DOHH2 (cell line): ENCODE measurements around the gene ANKRD29.

Experiments
- H3F3A ChIP-seq: fragments of 200-600 bp; sonication (generic), shearing (Covaris generic); 2 replicates; pipeline ENCODE4 v1.6.0; 2016; ENCODE audit warnings: antibody characterized with exemption, mild to moderate bottlenecking; ENCODE audit not compliant: control insufficient read depth, insufficient read depth
- H3K27ac ChIP-seq: fragments of 200-600 bp; sonication (generic); 2 replicates; pipeline ENCODE4 v1.5.1; 2014; ENCODE audit warnings: low read depth, mild to moderate bottlenecking, low read length, moderate library complexity
- H3K27me3 ChIP-seq: fragments of 200-600 bp; sonication (generic); 2 replicates; pipeline ENCODE4 v1.6.1; 2014; ENCODE audit warnings: mild to moderate bottlenecking, low read length, mixed read lengths; ENCODE audit not compliant: control insufficient read depth
- H3K36me3 ChIP-seq: fragments of 200-600 bp; sonication (generic); 2 replicates; pipeline ENCODE4 v1.6.1; 2014; ENCODE audit warnings: mild to moderate bottlenecking, low read length, moderate library complexity, mixed read lengths; ENCODE audit not compliant: control insufficient read depth
- H3K4me1 ChIP-seq: fragments of 200-600 bp; sonication (generic); 2 replicates; pipeline ENCODE4 v1.6.1; 2014; ENCODE audit warnings: mild to moderate bottlenecking, low read length, mixed read lengths; ENCODE audit not compliant: control insufficient read depth
- H3K4me2 ChIP-seq: fragments of 200-600 bp; sonication (generic); 2 replicates; pipeline ENCODE4 v1.6.0; 2014; ENCODE audit warnings: mild to moderate bottlenecking, low read length, moderate library complexity
- H3K4me3 ChIP-seq: fragments of 200-600 bp; sonication (generic); 2 replicates; pipeline ENCODE4 v1.5.1; 2014; ENCODE audit warnings: mild to moderate bottlenecking, low read length, mixed read lengths
- H3K79me2 ChIP-seq: fragments of 200-600 bp; sonication (generic); 2 replicates; pipeline ENCODE4 v1.6.1; 2014; ENCODE audit warnings: mild to moderate bottlenecking, low read length, mixed read lengths; ENCODE audit not compliant: control insufficient read depth
- H3K9me2 ChIP-seq: fragments of 200-600 bp; sonication (generic); replicated peaks from 2 replicates; pipeline ENCODE4 v1.6.1; 2014; ENCODE audit warnings: mild to moderate bottlenecking, low read length, mixed read lengths; ENCODE audit not compliant: control insufficient read depth
- H3K9me3 ChIP-seq: fragments of 200-600 bp; sonication (generic); 2 replicates; pipeline ENCODE4 v1.6.1; 2014; ENCODE audit warnings: antibody characterized with exemption, low read length, mixed read lengths; ENCODE audit not compliant: control insufficient read depth, insufficient read depth
- H4K20me1 ChIP-seq: fragments of 200-600 bp; sonication (generic); 2 replicates; pipeline ENCODE4 v1.6.0; 2014; ENCODE audit warnings: low read depth, mild to moderate bottlenecking, antibody characterized with exemption, low read length, moderate library complexity; ENCODE audit not compliant: control insufficient read depth, insufficient read depth
- EZH2phosphoT487 ChIP-seq: fragments of 200-600 bp; sonication (generic); IDR thresholded peaks from 2 replicates; pipeline ENCODE4 v1.6.1; 2017; ENCODE audit warnings: borderline replicate concordance, mild to moderate bottlenecking, antibody characterized with exemption, low read length, moderate library complexity, mixed read lengths
- TF ChIP-seq, protein P1 (sequence below): fragments of 200-600 bp; sonication (generic); IDR thresholded peaks from one replicate; pipeline ENCODE4 v1.5.1; 2014; ENCODE audit warnings: antibody characterized with exemption, mild to moderate bottlenecking, low read depth, low read length; ENCODE audit not compliant: poor library complexity, severe bottlenecking

The ANKRD29 gene

DNA sequence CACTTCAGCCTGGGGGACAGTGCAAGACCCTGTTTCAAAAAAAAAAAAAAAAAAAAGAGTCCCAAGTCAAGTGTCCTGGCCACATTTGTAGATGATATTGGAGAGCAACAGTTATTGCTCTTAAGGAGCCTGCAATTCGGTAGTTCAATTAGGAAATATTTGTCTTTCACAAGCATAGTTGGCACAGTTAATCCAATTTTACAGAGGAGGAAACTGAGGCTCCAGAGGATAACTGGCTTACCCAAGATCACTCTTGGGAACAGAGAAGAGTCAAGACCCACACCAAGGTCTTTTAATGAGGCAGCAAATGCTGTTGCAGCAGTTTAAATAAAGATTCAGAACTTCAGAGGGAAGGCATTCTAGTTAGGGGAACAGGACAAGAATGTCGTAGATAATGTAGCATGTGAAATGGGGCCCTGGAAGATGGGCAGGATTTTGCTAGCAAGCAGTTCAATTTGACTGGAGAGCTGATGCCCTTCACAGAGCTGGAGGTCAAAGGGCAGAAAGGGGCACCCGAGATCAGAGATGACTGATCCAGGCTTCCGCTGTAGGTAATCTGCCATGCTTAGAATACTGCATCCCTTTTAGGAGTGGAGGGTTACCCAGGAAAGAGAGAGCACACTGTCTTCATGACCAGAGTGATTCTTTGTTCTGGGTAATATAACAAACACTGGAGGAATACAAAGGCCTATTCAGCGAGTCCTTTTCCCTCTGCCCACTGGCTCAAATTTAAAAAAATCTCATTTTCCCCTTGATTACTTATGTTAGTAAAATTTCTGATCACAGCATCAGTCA is 79.4 kb downstream of the ANKRD29 start:
- 0 out of 2 replicates have a peak, but pooled peaks cover under 1% of the 10 kb centered on the region for H3K27me3 ChIP-seq

DNA sequence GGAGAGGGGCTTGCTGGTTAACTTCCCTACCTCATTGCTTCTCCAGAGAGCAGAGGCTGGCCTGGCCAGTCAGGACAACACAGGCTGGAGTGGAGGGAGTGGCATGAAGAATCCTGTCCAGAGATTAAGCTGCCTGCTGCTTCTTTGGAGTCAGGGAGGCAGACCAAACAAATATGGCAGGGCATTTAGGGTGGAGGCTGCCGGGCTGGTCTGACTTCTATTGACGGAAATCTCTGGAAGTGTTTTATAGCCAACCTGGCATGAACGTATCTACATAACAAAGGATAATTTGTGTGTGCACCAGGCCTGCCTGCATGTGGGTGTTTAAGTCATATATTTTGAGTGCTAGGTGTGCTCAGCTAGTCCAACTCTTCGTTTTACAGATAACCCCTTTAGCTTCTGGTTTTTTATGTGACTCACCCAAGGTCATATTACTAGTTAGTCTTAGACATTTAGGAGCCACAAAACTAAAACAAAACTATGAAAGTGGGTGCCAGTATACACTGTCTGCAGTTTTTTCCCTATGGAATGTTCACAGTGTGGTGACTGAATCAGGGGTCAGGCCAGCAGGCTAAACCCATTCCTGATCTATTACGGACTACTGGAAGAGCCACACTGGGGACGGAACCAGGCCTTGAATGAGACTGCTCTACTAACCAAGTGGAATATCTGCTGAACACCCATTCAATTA is 81.9 kb downstream of the ANKRD29 start:
- H3K4me3 ChIP-seq: no peak overlapping the region
- no peaks in the 10 kb centered on the region; the same call in 1 of the 2 replicates for H4K20me1 ChIP-seq
- no peak overlapping the region for H3K27ac ChIP-seq
- no peaks in the 10 kb centered on the region for H3K9me2 ChIP-seq
- H3K79me2 ChIP-seq: peaks cover 73% of the 10 kb centered on the region
- H3K4me1 ChIP-seq: peaks cover 27% of the 10 kb centered on the region
- H3F3A ChIP-seq: no peaks in the 10 kb centered on the region
- no peak overlapping the region for H3K4me2 ChIP-seq
- no peaks in the 10 kb centered on the region for H3K27me3 ChIP-seq
- no peaks in the 10 kb centered on the region for H3K9me3 ChIP-seq
- TF ChIP-seq EZH2phosphoT487: no peak
- TF ChIP-seq, protein P1, sequence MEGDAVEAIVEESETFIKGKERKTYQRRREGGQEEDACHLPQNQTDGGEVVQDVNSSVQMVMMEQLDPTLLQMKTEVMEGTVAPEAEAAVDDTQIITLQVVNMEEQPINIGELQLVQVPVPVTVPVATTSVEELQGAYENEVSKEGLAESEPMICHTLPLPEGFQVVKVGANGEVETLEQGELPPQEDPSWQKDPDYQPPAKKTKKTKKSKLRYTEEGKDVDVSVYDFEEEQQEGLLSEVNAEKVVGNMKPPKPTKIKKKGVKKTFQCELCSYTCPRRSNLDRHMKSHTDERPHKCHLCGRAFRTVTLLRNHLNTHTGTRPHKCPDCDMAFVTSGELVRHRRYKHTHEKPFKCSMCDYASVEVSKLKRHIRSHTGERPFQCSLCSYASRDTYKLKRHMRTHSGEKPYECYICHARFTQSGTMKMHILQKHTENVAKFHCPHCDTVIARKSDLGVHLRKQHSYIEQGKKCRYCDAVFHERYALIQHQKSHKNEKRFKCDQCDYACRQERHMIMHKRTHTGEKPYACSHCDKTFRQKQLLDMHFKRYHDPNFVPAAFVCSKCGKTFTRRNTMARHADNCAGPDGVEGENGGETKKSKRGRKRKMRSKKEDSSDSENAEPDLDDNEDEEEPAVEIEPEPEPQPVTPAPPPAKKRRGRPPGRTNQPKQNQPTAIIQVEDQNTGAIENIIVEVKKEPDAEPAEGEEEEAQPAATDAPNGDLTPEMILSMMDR: no peak
- peaks cover 18% of the 10 kb centered on the region for H3K36me3 ChIP-seq

More for the DNA sequence above, 79.4 kb downstream of the ANKRD29 start:
- no peaks in the 10 kb centered on the region for H3K9me3 ChIP-seq
- no peaks in the 10 kb centered on the region; the same call in 1 of the 2 replicates for H4K20me1 ChIP-seq
- no peak overlapping the region for H3K4me3 ChIP-seq
- no peak overlapping the region for H3K27ac ChIP-seq
- peak overlapping the region; percentile 3; the same call in 1 of the 2 replicates for H3K4me2 ChIP-seq
- H3K9me2 ChIP-seq: no peaks in the 10 kb centered on the region
- H3F3A ChIP-seq: no peaks in the 10 kb centered on the region
- peaks cover 31% of the 10 kb centered on the region for H3K4me1 ChIP-seq
- TF ChIP-seq EZH2phosphoT487: no peak
- TF ChIP-seq, protein P1: no peak
- H3K36me3 ChIP-seq: peaks cover 15% of the 10 kb centered on the region
- peaks cover 75% of the 10 kb centered on the region for H3K79me2 ChIP-seq

DNA sequence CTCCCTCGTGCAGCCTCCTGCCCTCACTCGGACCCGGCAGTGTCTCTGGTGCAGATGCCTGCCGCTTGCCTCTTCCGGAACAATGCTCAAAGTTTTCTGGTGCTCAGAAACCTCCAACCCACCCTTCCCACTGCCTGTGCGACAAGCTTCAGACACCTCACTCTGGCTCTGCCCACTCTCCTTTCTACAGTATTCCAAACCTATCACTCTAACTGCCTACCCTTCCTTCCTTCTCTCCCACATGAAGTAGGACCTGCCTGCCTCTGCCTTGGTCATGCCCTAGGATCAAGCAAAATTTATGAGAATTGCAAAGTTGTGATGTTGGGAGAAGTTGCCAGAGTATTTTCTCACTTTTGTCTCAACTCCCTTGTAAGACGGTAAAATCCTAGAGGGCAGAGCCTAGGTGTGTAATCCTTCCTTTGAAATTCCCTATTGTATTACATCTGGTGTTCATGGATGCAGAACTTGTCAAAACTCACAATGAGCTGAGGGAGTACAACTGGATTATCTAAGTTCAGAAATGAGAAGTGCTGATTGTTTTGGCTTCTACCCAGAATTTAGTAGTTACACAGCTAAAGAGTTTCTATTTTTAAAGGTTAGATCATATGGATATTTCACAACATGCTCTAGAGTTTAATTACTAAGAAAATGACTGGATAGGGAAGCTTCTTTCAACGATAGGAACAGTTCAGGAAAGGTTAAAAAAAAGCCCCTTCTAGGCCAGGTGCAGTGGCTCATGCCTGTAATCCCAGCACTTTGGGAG is 83.6 kb downstream of the ANKRD29 start:
- Histone ChIP-seq H3K9me3 (no peaks in the 10 kb centered on the region), H3K79me2 (peaks cover 69% of the 10 kb centered on the region), H4K20me1 (no peaks in the 10 kb centered on the region), H3K27me3 (no peaks in the 10 kb centered on the region), H3K4me2 (no peak overlapping the region), H3K9me2 (no peaks in the 10 kb centered on the region), H3F3A (peaks cover 5% of the 10 kb centered on the region; the same call in 1 of the 2 replicates), H3K4me3 (no peak overlapping the region), H3K4me1 (peaks cover 27% of the 10 kb centered on the region), H3K36me3 (peaks cover 31% of the 10 kb centered on the region), H3K27ac (no peak overlapping the region)
- TF ChIP-seq, protein P1: no peak
- no peak for TF ChIP-seq EZH2phosphoT487
